SK-N-SH (cell line): ENCODE measurements around the gene BBX. TPM values are rescaled to one million over a fixed set of nuclear protein-coding genes. Genes with fewer than 3 reads are reported as not detected.

Experiments
- CTCF ChIA-PET: fragments of 300-600, 350-600 bp; formaldehyde crosslinking; extraction: SDS; loops from one replicate; lab custom pipeline; 2021; lab: Yijun Ruan, JAX
- POLR2A ChIA-PET: fragments of 350-600 bp; sonication (Branson Sonifier 250); formaldehyde crosslinking; extraction: SDS; loops from one replicate; lab custom pipeline; 2020; ENCODE audit warnings: antibody characterized with exemption, inconsistent platforms; lab: Yijun Ruan, JAX
- DNase-seq: peaks from one replicate; pipeline ENCODE4 v3.0.0; 2012
- H2AFZ ChIP-seq: fragments of 200-600 bp; sonication (generic); 2 replicates; pipeline ENCODE4 v1.8.1; 2016; ENCODE audit warnings: antibody characterized with exemption, mild to moderate bottlenecking, low read depth
- H3F3A ChIP-seq: fragments of 200-600 bp; sonication (generic); replicated peaks from 2 replicates; pipeline ENCODE3; 2016; ENCODE audit warnings: antibody characterized with exemption, mild to moderate bottlenecking; ENCODE audit not compliant: insufficient read depth
- H3K27ac ChIP-seq, 2 experiments: fragments of 200-500 bp in 1 of 2; fragments of 200-600 bp in 1 of 2; sonication (Bioruptor generic) in 1 of 2; sonication (generic), shearing (Covaris generic) in 1 of 2; 2 replicates each; pipeline versions ENCODE4 v1.5.1 to v1.6.1; 2014 to 2016; ENCODE audit warnings: low read depth in 2 of 2, inconsistent platforms in 1 of 2, low read length in 1 of 2, mild to moderate bottlenecking in 1 of 2, mixed read lengths in 1 of 2
- H3K27me3 ChIP-seq: fragments of 200-600 bp; sonication (generic), shearing (Covaris generic); 2 replicates; pipeline ENCODE4 v1.6.1; 2016; ENCODE audit warnings: mixed run types; ENCODE audit not compliant: insufficient read depth
- H3K36me3 ChIP-seq, 2 experiments: fragments of 200-500 bp in 1 of 2; fragments of 200-600 bp in 1 of 2; sonication (Bioruptor generic) in 1 of 2; sonication (generic) in 1 of 2; replicated peaks in 1 of 2; 2 replicates each; pipeline versions ENCODE3 to v1.5.1; 2014 to 2016; ENCODE audit warnings: low read length in 1 of 2, mild to moderate bottlenecking in 1 of 2; ENCODE audit not compliant: insufficient read depth in 2 of 2, control insufficient read depth in 1 of 2
- H3K4me1 ChIP-seq, 2 experiments: fragments of 200-500 bp in 1 of 2; fragments of 200-600 bp in 1 of 2; sonication (Bioruptor generic) in 1 of 2; sonication (generic), shearing (Covaris generic) in 1 of 2; 2 replicates each; pipeline versions ENCODE4 v1.5.1 to v1.6.1; 2014 to 2016; ENCODE audit warnings: low read depth in 1 of 2, low read length in 1 of 2, mixed run types in 1 of 2; ENCODE audit not compliant: insufficient read depth in 2 of 2, control insufficient read depth in 1 of 2
- H3K4me2 ChIP-seq: fragments of 200-600 bp; sonication (generic), shearing (Covaris generic); 2 replicates; pipeline ENCODE4 v1.6.1; 2017; ENCODE audit warnings: mixed run types
- H3K4me3 ChIP-seq, 2 experiments: fragments of 200-500 bp in 1 of 2; fragments of 200-600 bp in 1 of 2; sonication (Bioruptor generic) in 1 of 2; sonication (generic), shearing (Covaris generic) in 1 of 2; 2 replicates each; pipeline versions ENCODE4 v1.5.1 to v1.8.1; 2014 to 2016; ENCODE audit warnings: low read depth in 2 of 2, inconsistent platforms in 1 of 2, low read length in 1 of 2, mild to moderate bottlenecking in 1 of 2, mixed read lengths in 1 of 2, moderate library complexity in 1 of 2
- H3K79me2 ChIP-seq: fragments of 200-600 bp; sonication (generic); 2 replicates; pipeline ENCODE4 v1.8.1; 2017; ENCODE audit warnings: mild to moderate bottlenecking; ENCODE audit not compliant: insufficient read depth
- H3K9ac ChIP-seq: fragments of 200-600 bp; sonication (generic); 2 replicates; pipeline ENCODE4 v1.6.1; 2017; ENCODE audit warnings: mixed run types
- H3K9me2 ChIP-seq: fragments of 200-600 bp; sonication (generic); 2 replicates; pipeline ENCODE4 v1.6.1; 2017; ENCODE audit warnings: mixed run types
- H3K9me3 ChIP-seq: fragments of 200-600 bp; sonication (generic); 2 replicates; pipeline ENCODE4 v1.6.1; 2017; ENCODE audit warnings: mixed run types, mild to moderate bottlenecking, moderate library complexity
- H4K20me1 ChIP-seq: fragments of 200-600 bp; sonication (generic); 2 replicates; pipeline ENCODE4 v1.6.1; 2017; ENCODE audit warnings: mild to moderate bottlenecking, mixed run types; ENCODE audit not compliant: insufficient read depth
- CTCF ChIP-seq: fragments of 200-600 bp; sonication (generic); IDR thresholded peaks from 2 replicates; pipeline ENCODE4 v1.6.1; 2017; ENCODE audit warnings: antibody characterized with exemption, mild to moderate bottlenecking, moderate library complexity
- FOSL2 ChIP-seq: IDR thresholded peaks from 2 replicates; pipeline ENCODE4 v1.4.0; 2012; ENCODE audit warnings: low read depth, mild to moderate bottlenecking, moderate library complexity, borderline replicate concordance
- FOXM1 ChIP-seq: IDR thresholded peaks from 2 replicates; pipeline ENCODE4 v1.4.0; 2012; ENCODE audit warnings: low read depth, mild to moderate bottlenecking
- GABPA ChIP-seq: IDR thresholded peaks from 2 replicates; pipeline ENCODE4 v1.4.0; 2012; ENCODE audit warnings: low read depth, mild to moderate bottlenecking
- GATA2 ChIP-seq: sonication (generic); formaldehyde crosslinking; IDR thresholded peaks from 2 replicates; pipeline ENCODE4 v1.5.0; 2020; ENCODE audit warnings: mild to moderate bottlenecking, missing genetic modification reagents
- JUND ChIP-seq: IDR thresholded peaks from 2 replicates; pipeline ENCODE4 v1.4.0; 2012
- MAX ChIP-seq: IDR thresholded peaks from 2 replicates; pipeline ENCODE4 v1.4.0; 2012; ENCODE audit warnings: low read depth
- MXI1 ChIP-seq: IDR thresholded peaks from 2 replicates; pipeline ENCODE4 v1.6.1; 2012; ENCODE audit warnings: mild to moderate bottlenecking, low read depth, low read length, improper control_type of control experiment
- NFIC ChIP-seq: IDR thresholded peaks from 2 replicates; pipeline ENCODE4 v1.4.0; 2012; ENCODE audit warnings: borderline replicate concordance
- POLR2AphosphoS5 ChIP-seq: IDR thresholded peaks from 2 replicates; pipeline ENCODE4 v1.6.1; 2012; ENCODE audit warnings: low read depth, low read length
- RCOR1 ChIP-seq: fragments of 150-350 bp; IDR thresholded peaks from 2 replicates; pipeline ENCODE4 v1.6.1; 2017; ENCODE audit warnings: antibody characterized with exemption, low read length
- REST ChIP-seq: IDR thresholded peaks from 2 replicates; pipeline ENCODE4 v1.6.1; 2012; ENCODE audit warnings: mild to moderate bottlenecking, low read depth, low read length, moderate library complexity
- RFX5 ChIP-seq: IDR thresholded peaks from 2 replicates; pipeline ENCODE4 v1.6.1; 2012; ENCODE audit warnings: mild to moderate bottlenecking, improper control_type of control experiment, low read length
- TCF12 ChIP-seq: IDR thresholded peaks from 2 replicates; pipeline ENCODE4 v1.4.0; 2012
- YY1 ChIP-seq: IDR thresholded peaks from 2 replicates; pipeline ENCODE4 v1.4.0; 2012; ENCODE audit warnings: low read depth, mild to moderate bottlenecking
- WGBS: methylation state at CpG from one replicate; pipeline ENCODE4 v1.1.6; 2017; ENCODE audit warnings: low lambda C conversion rate; 5-methylcytosine and 5-hydroxymethylcytosine counted together
- polyA plus RNA-seq, 3 experiments: library from polyadenylated mRNA; depleted of rRNA; stranded (reverse); fragments of >200 nt; gene quantifications; 2 replicates each; pipeline ENCODE4 v1.2.3, GENCODE V29; 2012
- TF ChIP-seq, protein P1 (sequence below): IDR thresholded peaks from 2 replicates; pipeline ENCODE4 v1.4.0; 2012; ENCODE audit warnings: low read depth, borderline replicate concordance
- TF ChIP-seq, protein P2 (sequence below): fragments of 150-350 bp; IDR thresholded peaks from 2 replicates; pipeline ENCODE4 v1.6.1; 2016; ENCODE audit warnings: mild to moderate bottlenecking, low read depth, low read length
- TF ChIP-seq, protein P3 (sequence below): fragments of 150-350 bp; IDR thresholded peaks from 2 replicates; pipeline ENCODE4 v1.6.1; 2017; ENCODE audit warnings: antibody characterized with exemption, low read length, low read depth, borderline replicate concordance

BBX gene
- polyA plus RNA-seq, 1 of the 3 experiments (the other 2 are of a cell fraction), result 14.2 TPM

DNA sequence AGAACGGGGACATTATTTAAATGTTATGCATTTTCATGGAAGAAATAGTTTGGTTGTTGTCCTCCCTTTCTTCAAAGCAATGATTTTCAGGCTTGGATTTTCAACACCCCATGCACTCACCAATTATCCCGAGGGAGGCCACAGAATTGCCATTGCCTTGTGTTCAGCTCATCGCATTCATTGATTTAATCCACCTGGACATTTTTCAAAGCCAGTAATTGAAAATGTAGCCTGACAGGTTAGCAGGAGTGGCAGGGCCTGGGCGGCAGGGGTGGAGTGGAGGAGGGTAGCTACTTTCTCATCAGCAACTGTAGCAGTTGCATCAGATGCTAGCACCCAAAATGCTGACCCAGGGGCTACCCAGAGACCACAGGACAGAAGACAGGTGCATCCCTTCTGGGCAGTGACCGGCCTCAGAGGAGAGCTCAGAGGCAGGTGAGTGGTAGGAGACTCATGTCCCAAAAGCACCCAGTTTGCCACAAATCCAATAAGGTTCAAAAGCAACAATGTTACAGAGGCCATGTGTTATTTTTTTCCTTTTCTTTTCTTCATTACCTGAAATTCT, 325.7 kb downstream of the BBX start:
- Histone ChIP-seq H3F3A (no peaks in the 10 kb centered on the region), H3K36me3 (no peaks in the 10 kb centered on the region), H3K9ac (no peak overlapping the region), H3K4me3 (no peak overlapping the region), H3K9me2 (no peaks in the 10 kb centered on the region), H3K4me2 (no peak overlapping the region), H3K9me3 (no peaks in the 10 kb centered on the region), H3K4me1 (peaks cover 0 to 2% of the 10 kb centered on the region in 2 experiments; a peak in 1 of 4 replicates), H3K27ac (no peak overlapping the region), H4K20me1 (no peaks in the 10 kb centered on the region), H3K79me2 (no peaks in the 10 kb centered on the region), H2AFZ (no peak overlapping the region), H3K27me3 (no peaks in the 10 kb centered on the region)
- CTCF ChIA-PET, result no interaction called here
- WGBS, result 69% methylated on average over 5 of the region's 5 CpGs
- TF ChIP-seq, protein P1, sequence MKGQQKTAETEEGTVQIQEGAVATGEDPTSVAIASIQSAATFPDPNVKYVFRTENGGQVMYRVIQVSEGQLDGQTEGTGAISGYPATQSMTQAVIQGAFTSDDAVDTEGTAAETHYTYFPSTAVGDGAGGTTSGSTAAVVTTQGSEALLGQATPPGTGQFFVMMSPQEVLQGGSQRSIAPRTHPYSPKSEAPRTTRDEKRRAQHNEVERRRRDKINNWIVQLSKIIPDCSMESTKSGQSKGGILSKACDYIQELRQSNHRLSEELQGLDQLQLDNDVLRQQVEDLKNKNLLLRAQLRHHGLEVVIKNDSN, result no peak
- TF ChIP-seq RCOR1, result no peak
- DNase-seq, result no peak
- POLR2A ChIA-PET, result no interaction called here

GRCh38 chr3:107850681-107851080, 327.9 kb downstream of the BBX start:
- no peak overlapping the region for H3K27ac ChIP-seq
- TF ChIP-seq, protein P2, sequence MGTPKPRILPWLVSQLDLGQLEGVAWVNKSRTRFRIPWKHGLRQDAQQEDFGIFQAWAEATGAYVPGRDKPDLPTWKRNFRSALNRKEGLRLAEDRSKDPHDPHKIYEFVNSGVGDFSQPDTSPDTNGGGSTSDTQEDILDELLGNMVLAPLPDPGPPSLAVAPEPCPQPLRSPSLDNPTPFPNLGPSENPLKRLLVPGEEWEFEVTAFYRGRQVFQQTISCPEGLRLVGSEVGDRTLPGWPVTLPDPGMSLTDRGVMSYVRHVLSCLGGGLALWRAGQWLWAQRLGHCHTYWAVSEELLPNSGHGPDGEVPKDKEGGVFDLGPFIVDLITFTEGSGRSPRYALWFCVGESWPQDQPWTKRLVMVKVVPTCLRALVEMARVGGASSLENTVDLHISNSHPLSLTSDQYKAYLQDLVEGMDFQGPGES, result no peak
- TF ChIP-seq MAX (no peak), NFIC (no peak), MXI1 (no peak), YY1 (no peak), RFX5 (no peak), FOSL2 (no peak), REST (no peak), JUND (no peak), CTCF (no peak), POLR2AphosphoS5 (no peak), GATA2 (CRISPR knock-in tag) (no peak), TCF12 (no peak), GABPA (no peak), FOXM1 (no peak)
- TF ChIP-seq, protein P3, sequence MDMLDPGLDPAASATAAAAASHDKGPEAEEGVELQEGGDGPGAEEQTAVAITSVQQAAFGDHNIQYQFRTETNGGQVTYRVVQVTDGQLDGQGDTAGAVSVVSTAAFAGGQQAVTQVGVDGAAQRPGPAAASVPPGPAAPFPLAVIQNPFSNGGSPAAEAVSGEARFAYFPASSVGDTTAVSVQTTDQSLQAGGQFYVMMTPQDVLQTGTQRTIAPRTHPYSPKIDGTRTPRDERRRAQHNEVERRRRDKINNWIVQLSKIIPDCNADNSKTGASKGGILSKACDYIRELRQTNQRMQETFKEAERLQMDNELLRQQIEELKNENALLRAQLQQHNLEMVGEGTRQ, result no peak
- TF ChIP-seq, protein P1, result no peak
- H2AFZ ChIP-seq, result no peak overlapping the region
- no peak overlapping the region for H3K9ac ChIP-seq
- no peaks in the 10 kb centered on the region for H3K9me3 ChIP-seq
- no peaks in the 10 kb centered on the region for H3K79me2 ChIP-seq
- no peak overlapping the region for H3K4me3 ChIP-seq
- DNase-seq, result no peak
- no peaks in the 10 kb centered on the region for H4K20me1 ChIP-seq
- H3K4me1 ChIP-seq, result peaks cover 0 to 2% of the 10 kb centered on the region in 2 experiments; a peak in 1 of 4 replicates
- H3K36me3 ChIP-seq, result no peaks in the 10 kb centered on the region
- H3F3A ChIP-seq, result no peaks in the 10 kb centered on the region
- H3K27me3 ChIP-seq, result no peaks in the 10 kb centered on the region
- H3K4me2 ChIP-seq, result no peak overlapping the region
- ChIA-PET POLR2A (no interaction called here), CTCF (no interaction called here)
- no peaks in the 10 kb centered on the region for H3K9me2 ChIP-seq
- 62% methylated on average over 2 of the region's 2 CpGs for WGBS
